Measurements from ENCODE around the gene ZNF202.
"Not testable (repeated sequence)": the region's sequence is repeated elsewhere in the genome, so short reads cannot be mapped to it uniquely, and the experiment has no call there.

ZNF202 gene

GRCh38 chr11:123738374-123738773, 3.1 kb downstream of the ZNF202 start:
- no peak for DNase-seq (ENCODE audit: insufficient read length)
- TF ChIP-seq POLR2AphosphoS5 (IDR thresholded peaks at IDR 0.05; ENCODE audit: low read depth, low read length) (no peak), TAF1 (IDR thresholded peaks at IDR 0.05; ENCODE audit: borderline replicate concordance, low read depth, low read length) (no peak), POLR2A (IDR thresholded peaks at IDR 0.05; ENCODE audit: low read depth, low read length) (no peak)
- peak; percentile 64 for FAIRE-seq

- DNase-seq (ENCODE audit: insufficient read length), result no peak
- TF ChIP-seq TAF1 (IDR thresholded peaks at IDR 0.05; ENCODE audit: borderline replicate concordance, low read depth, low read length) (no peak), POLR2A (IDR thresholded peaks at IDR 0.05; ENCODE audit: low read depth, low read length) (no peak), POLR2AphosphoS5 (IDR thresholded peaks at IDR 0.05; ENCODE audit: low read depth, low read length) (no peak)
- no peak for FAIRE-seq
These were observed 4.7 kb downstream of the ZNF202 start for GRCh38 chr11:123736769-123737168.

- TF ChIP-seq TAF1 (IDR thresholded peaks at IDR 0.05; ENCODE audit: borderline replicate concordance, low read depth, low read length) (no peak), POLR2AphosphoS5 (IDR thresholded peaks at IDR 0.05; ENCODE audit: low read depth, low read length) (no peak), POLR2A (IDR thresholded peaks at IDR 0.05; ENCODE audit: low read depth, low read length) (no peak)
- FAIRE-seq (no peak), DNase-seq (ENCODE audit: insufficient read length) (no peak)
These were observed 11.9 kb downstream of the ZNF202 start for GRCh38 chr11:123729602-123730001.

DNA sequence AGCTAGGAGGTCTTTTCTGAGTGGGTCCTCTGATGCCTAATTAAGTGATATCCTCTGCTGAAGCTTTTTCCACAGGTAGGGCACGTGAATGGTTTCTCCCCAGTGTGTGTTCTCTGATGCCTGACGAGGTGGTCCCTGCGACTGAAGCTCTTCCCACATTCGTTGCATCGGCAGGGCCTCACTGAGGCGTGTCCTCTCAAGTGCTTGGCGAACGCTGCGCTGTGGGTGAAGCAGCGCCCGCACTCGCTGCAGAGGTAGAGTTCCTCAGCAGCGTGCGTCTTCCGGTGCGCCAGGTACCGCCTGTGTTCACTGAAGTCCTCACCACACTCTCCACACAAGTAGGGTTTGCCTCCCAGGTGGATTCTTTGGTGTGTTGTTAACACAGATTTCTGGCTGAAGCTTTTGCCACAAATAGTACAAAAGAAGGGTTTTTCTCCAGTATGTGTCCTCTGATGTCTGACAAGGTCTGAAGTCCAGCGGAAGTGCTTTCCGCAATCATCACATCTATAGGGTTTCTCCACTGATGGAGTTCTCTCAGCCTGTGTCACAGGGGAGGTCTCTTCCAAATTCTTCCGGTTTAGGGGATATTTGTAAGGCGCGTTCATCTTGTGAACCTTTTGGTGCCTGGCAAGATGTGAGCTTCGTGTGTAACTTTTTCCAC, 15.3 kb downstream of the ZNF202 start:
- FAIRE-seq, result no peak
- TF ChIP-seq TAF1 (IDR thresholded peaks at IDR 0.05; ENCODE audit: borderline replicate concordance, low read depth, low read length) (no peak), POLR2AphosphoS5 (IDR thresholded peaks at IDR 0.05; ENCODE audit: low read depth, low read length) (no peak), POLR2A (IDR thresholded peaks at IDR 0.05; ENCODE audit: low read depth, low read length) (no peak)
- DNase-seq (ENCODE audit: insufficient read length), result no peak

DNA sequence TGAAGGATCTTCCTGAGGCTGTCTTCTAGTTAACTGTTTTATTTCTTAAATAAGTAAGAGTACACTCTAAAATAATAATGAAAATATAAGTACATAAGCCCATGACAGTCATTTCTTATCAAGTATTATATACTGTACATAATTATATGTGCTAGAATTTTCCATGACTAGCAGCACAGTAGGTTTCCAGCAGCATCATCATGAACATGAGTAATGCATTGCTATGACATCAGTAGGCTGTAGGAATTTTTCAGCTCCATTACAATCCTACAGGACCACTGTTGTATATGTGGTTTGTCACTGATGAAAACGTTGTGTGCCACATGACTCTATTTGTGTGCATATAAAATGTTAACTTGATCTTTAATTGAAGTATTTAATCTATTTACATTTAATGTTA, 22.0 kb downstream of the ZNF202 start:
- FAIRE-seq (no peak), DNase-seq (ENCODE audit: insufficient read length) (no peak)
- TF ChIP-seq POLR2AphosphoS5 (IDR thresholded peaks at IDR 0.05; ENCODE audit: low read depth, low read length) (no peak), POLR2A (IDR thresholded peaks at IDR 0.05; ENCODE audit: low read depth, low read length) (no peak), TAF1 (IDR thresholded peaks at IDR 0.05; ENCODE audit: borderline replicate concordance, low read depth, low read length) (no peak)

- DNase-seq (ENCODE audit: insufficient read length) (no peak), FAIRE-seq (peak; percentile 77)
- no peak for TF ChIP-seq POLR2AphosphoS5 (IDR thresholded peaks at IDR 0.05; ENCODE audit: low read depth, low read length)
- TF ChIP-seq TAF1 (IDR thresholded peaks at IDR 0.05; ENCODE audit: borderline replicate concordance, low read depth, low read length), result no peak
These were observed 23.0 kb downstream of the ZNF202 start for GRCh38 chr11:123718469-123718868.

- no peak for TF ChIP-seq POLR2AphosphoS5 (IDR thresholded peaks at IDR 0.05; ENCODE audit: low read depth, low read length)
- no peak for TF ChIP-seq TAF1 (IDR thresholded peaks at IDR 0.05; ENCODE audit: borderline replicate concordance, low read depth, low read length)
- no peak for TF ChIP-seq POLR2A (IDR thresholded peaks at IDR 0.05; ENCODE audit: low read depth, low read length)
- DNase-seq (ENCODE audit: insufficient read length), result no peak
- no peak for FAIRE-seq
These were observed 23.4 kb downstream of the ZNF202 start for GRCh38 chr11:123718063-123718462.

- not testable (repeated sequence) for FAIRE-seq; DNase-seq (ENCODE audit: insufficient read length)
These were observed 28.8 kb downstream of the ZNF202 start for GRCh38 chr11:123712627-123713026.

GRCh38 chr11:123707606-123708205, 33.8 kb downstream of the ZNF202 start:
- no peak for TF ChIP-seq POLR2A (IDR thresholded peaks at IDR 0.05; ENCODE audit: low read depth, low read length)
- TF ChIP-seq TAF1 (IDR thresholded peaks at IDR 0.05; ENCODE audit: borderline replicate concordance, low read depth, low read length), result no peak
- TF ChIP-seq POLR2AphosphoS5 (IDR thresholded peaks at IDR 0.05; ENCODE audit: low read depth, low read length), result no peak
- FAIRE-seq, result peak; percentile 99
- DNase-seq (ENCODE audit: insufficient read length), result no peak

DNA sequence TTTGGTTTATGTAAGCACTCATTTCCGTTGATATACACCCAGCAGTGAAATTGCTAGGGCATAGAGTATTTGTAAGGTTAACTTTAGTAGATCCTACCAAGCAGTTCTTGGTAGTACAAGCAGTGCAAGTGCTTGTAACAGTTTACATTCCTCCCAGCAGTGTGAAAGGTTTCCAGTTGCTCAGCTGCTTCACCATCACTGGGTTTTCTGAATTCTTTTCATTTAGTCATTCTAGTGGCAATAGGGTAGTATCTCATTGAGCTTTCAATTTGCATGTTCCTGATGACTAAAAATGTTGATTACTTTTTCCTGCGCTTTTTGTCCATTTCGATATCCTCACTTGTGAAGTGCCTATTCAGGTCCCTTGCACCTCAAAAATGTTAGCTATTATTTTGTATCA, 34.3 kb downstream of the ZNF202 start:
- no peak for TF ChIP-seq TAF1 (IDR thresholded peaks at IDR 0.05; ENCODE audit: borderline replicate concordance, low read depth, low read length)
- TF ChIP-seq POLR2AphosphoS5 (IDR thresholded peaks at IDR 0.05; ENCODE audit: low read depth, low read length), result no peak
- TF ChIP-seq POLR2A (IDR thresholded peaks at IDR 0.05; ENCODE audit: low read depth, low read length), result no peak
- FAIRE-seq, result no peak
- no peak for DNase-seq (ENCODE audit: insufficient read length)

GRCh38 chr11:123704341-123704740, 37.1 kb downstream of the ZNF202 start:
- TF ChIP-seq POLR2A (IDR thresholded peaks at IDR 0.05; ENCODE audit: low read depth, low read length) (no peak), POLR2AphosphoS5 (IDR thresholded peaks at IDR 0.05; ENCODE audit: low read depth, low read length) (no peak), TAF1 (IDR thresholded peaks at IDR 0.05; ENCODE audit: borderline replicate concordance, low read depth, low read length) (no peak)
- no peak for DNase-seq (ENCODE audit: insufficient read length)
- FAIRE-seq, result no peak

GRCh38 chr11:123702696-123703095, 38.8 kb downstream of the ZNF202 start:
- no peak for DNase-seq (ENCODE audit: insufficient read length)
- peak; percentile 87 for FAIRE-seq
- TF ChIP-seq POLR2AphosphoS5 (IDR thresholded peaks at IDR 0.05; ENCODE audit: low read depth, low read length) (no peak), TAF1 (IDR thresholded peaks at IDR 0.05; ENCODE audit: borderline replicate concordance, low read depth, low read length) (no peak), POLR2A (IDR thresholded peaks at IDR 0.05; ENCODE audit: low read depth, low read length) (no peak)

Data from GM12892 (cell line).